Stimulated activated CD4-positive, alpha-beta T cell treated with anti-CD3 and anti-CD28 coated beads, Interleukin-1b, Interleukin-23, amount 100 ng/mL, for 48 hours (primary cell): ENCODE results near the gene CAPRIN1.

Experiments used
- DNase-seq: peaks from one replicate; pipeline ENCODE4 v3.0.0-alpha.2; 2020

The CAPRIN1 gene

GRCh38 chr11:34147581-34147980, 96.0 kb downstream of the CAPRIN1 start:
- DNase-seq = no peak

GRCh38 chr11:34148504-34149165, 97.1 kb downstream of the CAPRIN1 start:
- no peak for DNase-seq

- DNase-seq = no peak
Measured at GRCh38 chr11:34149274-34149673, 97.7 kb downstream of the CAPRIN1 start.

GRCh38 chr11:34149786-34150185, 98.3 kb downstream of the CAPRIN1 start:
- DNase-seq = no peak

- DNase-seq = no peak
Measured at GRCh38 chr11:34150494-34151151, 99.1 kb downstream of the CAPRIN1 start.
